Measurements from ENCODE around the gene SLC8A3.
"Not testable (repeated sequence)": the region's sequence is repeated elsewhere in the genome, so short reads cannot be mapped to it uniquely, and the experiment has no call there.

Gene SLC8A3

GRCh38 chr14:70188659-70189455, at the start of gene SLC8A3:
TSS of gene SLC8A3 (minus strand) at chr14:70188951. CDS start at chr14:70168422, 20,529 bp downstream.
- DNase-seq (ENCODE audit: low read depth) = no peak

- no peak for DNase-seq (ENCODE audit: low read depth)
Observed at GRCh38 chr14:70237710-70238109, 49.0 kb upstream of the SLC8A3 start.

- DNase-seq (ENCODE audit: low read depth) = no peak
Observed at GRCh38 chr14:70234066-70234950, 45.6 kb upstream of the SLC8A3 start.

- not testable (repeated sequence) for DNase-seq (ENCODE audit: low read depth)
Observed at GRCh38 chr14:70231756-70232544, 43.2 kb upstream of the SLC8A3 start.

- not testable (repeated sequence) for DNase-seq (ENCODE audit: low read depth)
Observed at GRCh38 chr14:70229877-70230640, 41.3 kb upstream of the SLC8A3 start.

- DNase-seq (ENCODE audit: low read depth) = no peak
Observed at GRCh38 chr14:70213721-70214282, 25.1 kb upstream of the SLC8A3 start.

GRCh38 chr14:70212752-70213151, 24.0 kb upstream of the SLC8A3 start:
- no peak for DNase-seq (ENCODE audit: low read depth)

GRCh38 chr14:70208380-70208779, 19.6 kb upstream of the SLC8A3 start:
- DNase-seq (ENCODE audit: low read depth) = no peak

GRCh38 chr14:70203686-70204085, 14.9 kb upstream of the SLC8A3 start:
- DNase-seq (ENCODE audit: low read depth) = no peak

GRCh38 chr14:70201994-70202393, 13.2 kb upstream of the SLC8A3 start:
- no peak for DNase-seq (ENCODE audit: low read depth)

- DNase-seq (ENCODE audit: low read depth) = no peak
Observed at GRCh38 chr14:70193396-70193795, 4.6 kb upstream of the SLC8A3 start.

- DNase-seq (ENCODE audit: low read depth) = no peak
Observed at GRCh38 chr14:70192915-70193314, 4.2 kb upstream of the SLC8A3 start.

- DNase-seq (ENCODE audit: low read depth) = no peak
Observed at GRCh38 chr14:70190156-70190555, 1.4 kb upstream of the SLC8A3 start.

GRCh38 chr14:70189456-70190077, 816 bp upstream of the SLC8A3 start:
- DNase-seq (ENCODE audit: low read depth) = no peak

- DNase-seq (ENCODE audit: low read depth) = no peak
Observed at GRCh38 chr14:70188322-70188658, 461 bp downstream of the SLC8A3 start.

- DNase-seq (ENCODE audit: low read depth) = no peak
Observed at GRCh38 chr14:70186900-70187451, 1.8 kb downstream of the SLC8A3 start.

- no peak for DNase-seq (ENCODE audit: low read depth)
Observed at GRCh38 chr14:70183991-70184390, 4.8 kb downstream of the SLC8A3 start.

GRCh38 chr14:70181276-70181675, 7.5 kb downstream of the SLC8A3 start:
- no peak for DNase-seq (ENCODE audit: low read depth)

GRCh38 chr14:70180718-70181117, 8.0 kb downstream of the SLC8A3 start:
- DNase-seq (ENCODE audit: low read depth) = no peak

- no peak for DNase-seq (ENCODE audit: low read depth)
Observed at GRCh38 chr14:70177081-70177800, 11.5 kb downstream of the SLC8A3 start.
